DMS53 treated with DMSO at 0.1 percent for 48 hours (cell line): ENCODE results near the gene C1orf50.

Experiments
- DNase-seq: peaks from one replicate; lab custom pipeline; 2025; ENCODE audit not compliant: unreplicated experiment; lab: John Stamatoyannopoulos, UW

The C1orf50 gene

GRCh38 chr1:42758641-42759040, 8.4 kb upstream of the C1orf50 start:
- no peak for DNase-seq

GRCh38 chr1:42759114-42759513, 7.9 kb upstream of the C1orf50 start:
- DNase-seq, result no peak

DNA sequence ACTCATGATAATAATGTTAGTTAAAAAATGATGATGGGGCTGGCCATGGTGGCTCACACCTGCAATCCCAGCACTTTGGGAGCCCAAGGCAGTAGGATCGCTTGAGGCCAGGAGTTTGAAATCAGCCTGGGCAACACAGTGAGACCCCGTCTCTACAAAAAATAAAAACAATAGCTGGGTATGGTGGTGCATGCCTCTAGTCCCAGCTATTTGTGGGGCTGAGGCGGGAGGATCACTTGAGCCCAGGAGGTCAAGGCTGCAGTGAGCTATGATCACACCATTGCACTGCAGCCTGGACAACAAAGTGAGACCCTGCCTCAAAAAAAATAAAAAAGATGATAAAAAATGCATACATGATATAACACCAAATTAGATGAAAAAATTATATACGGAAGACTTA, 5.5 kb upstream of the C1orf50 start:
- no peak for DNase-seq

DNA sequence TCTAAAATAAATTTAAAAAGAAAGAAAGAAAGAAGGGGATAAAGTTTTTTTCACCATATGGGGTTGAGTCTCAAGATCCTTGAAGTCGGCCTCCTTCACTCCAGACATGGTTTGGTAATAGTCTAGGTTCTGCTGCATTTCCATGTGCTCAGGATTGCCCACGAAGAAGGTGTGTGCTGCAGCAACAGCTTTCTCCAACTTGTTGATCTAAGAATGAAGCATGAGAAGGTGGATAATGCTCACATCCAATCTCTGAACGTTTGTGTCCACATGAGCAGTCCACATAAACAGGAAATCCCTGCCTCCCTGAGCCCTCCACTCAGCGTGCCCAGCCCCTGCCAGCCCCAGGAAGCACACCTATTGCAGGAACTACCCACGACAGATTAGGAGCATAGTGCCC, 4.8 kb upstream of the C1orf50 start:
- no peak for DNase-seq

- no peak for DNase-seq
Measured at GRCh38 chr1:42765269-42765668, 1.8 kb upstream of the C1orf50 start.

DNA sequence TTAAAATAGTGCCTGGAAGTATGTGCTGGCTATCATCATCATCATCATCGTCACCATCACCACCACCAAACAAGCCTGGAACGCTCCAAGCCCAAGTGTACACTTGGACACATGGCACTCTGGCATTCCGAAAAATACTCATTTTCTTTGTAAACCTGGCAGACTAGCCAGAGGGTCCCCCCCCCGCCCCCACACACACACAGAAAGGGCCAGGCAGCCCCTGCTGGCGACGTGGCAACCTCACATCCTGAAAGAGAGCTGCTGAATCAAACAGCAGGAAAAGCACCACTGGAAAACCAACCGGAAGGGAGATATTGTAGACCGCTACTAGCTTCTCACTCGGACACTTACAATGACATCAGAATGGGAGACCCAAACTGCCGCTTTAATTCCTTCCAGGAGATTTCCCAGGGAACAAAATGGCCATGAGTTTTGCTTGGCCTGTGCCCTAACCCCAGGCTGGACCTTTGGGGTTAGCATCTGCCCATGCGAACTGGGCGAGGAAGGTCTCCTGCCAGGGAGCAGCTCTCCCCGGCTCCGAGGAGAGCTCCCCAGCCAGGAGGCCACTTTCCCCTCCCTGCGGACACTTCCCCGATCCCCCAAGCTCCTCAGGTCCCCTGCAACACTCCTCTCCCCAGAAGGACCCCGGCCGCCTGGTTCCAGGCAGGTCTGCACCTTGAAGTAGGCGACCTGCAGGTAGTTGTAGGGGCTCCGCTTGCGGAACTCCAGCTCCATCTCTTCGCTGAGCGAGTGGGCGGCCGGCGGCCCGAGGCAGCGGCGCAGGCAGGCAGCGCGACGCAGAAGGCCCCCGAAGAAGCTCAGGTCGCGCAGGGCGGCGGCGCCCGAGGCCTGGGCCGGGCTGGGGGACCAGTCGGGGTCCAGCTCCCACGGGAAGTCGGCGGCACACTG, 963 bp upstream of the C1orf50 start:
- DNase-seq, result peak; percentile 54

GRCh38 chr1:42767510-42768000, 506 bp downstream of the C1orf50 start:
- DNase-seq, result no peak

DNA sequence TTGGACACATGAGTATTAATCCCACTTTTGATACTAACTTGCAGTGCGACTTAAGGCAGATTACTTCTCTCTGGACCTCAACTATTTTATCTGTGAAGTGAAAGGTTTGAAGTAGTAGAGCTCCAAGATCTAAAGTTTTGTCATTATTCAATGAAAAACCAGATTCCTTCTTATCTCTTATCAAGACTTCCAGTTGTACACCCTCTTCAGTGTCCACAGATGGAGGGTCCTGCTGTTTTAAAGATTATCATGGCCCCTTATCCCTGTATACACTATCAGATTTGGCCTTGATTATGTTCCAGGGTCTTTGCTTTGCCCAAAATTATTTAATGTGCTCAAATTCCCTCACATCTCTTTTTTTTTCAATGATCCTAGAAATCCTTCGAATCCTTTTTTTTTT, 1.1 kb downstream of the C1orf50 start:
- no peak for DNase-seq

DNA sequence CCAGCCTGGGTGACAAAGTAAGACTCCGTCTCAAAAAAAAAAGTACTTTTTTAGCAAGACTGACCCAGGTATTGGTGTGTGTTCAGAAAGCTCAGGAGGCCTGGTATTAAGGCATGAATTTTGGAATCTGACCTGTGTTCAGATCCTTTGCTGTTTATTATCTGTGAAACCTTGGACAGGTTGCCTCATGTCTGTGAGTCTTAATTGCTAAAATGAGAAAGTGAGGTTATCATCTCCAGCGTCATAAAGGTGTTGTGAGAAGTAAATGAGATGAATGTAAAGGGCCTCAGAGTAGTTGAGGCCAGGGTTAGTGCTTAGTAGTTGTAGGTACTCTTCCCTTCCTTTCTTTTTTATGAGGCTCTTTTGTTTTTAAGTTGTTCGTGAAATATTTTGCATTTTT, 2.8 kb downstream of the C1orf50 start:
- no peak for DNase-seq

GRCh38 chr1:42773420-42773819, 6.4 kb downstream of the C1orf50 start:
- no peak for DNase-seq

GRCh38 chr1:42774928-42775526, 8.0 kb downstream of the C1orf50 start:
- no peak for DNase-seq

DNA sequence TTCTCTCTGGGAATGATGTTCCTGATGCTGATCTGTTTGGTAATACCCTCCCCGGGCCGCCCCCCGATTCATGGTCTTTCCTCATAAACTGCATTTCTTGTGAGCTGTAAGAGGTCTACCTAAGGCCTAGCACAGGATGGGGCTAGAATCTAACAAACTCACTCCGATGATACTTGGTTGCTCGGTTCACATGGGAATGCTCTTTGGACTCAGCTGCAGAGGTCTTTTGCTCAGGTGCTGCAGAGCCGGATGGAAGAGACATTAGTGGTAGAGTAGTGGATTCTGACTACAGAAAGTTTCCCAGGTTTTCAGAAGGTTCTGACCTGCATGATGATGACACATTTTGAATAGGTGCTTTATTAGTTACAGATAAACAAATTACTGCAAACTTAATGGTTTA, 9.5 kb downstream of the C1orf50 start:
- no peak for DNase-seq

GRCh38 chr1:42777852-42778251, 10.8 kb downstream of the C1orf50 start:
- peak; percentile 29 for DNase-seq

DNA sequence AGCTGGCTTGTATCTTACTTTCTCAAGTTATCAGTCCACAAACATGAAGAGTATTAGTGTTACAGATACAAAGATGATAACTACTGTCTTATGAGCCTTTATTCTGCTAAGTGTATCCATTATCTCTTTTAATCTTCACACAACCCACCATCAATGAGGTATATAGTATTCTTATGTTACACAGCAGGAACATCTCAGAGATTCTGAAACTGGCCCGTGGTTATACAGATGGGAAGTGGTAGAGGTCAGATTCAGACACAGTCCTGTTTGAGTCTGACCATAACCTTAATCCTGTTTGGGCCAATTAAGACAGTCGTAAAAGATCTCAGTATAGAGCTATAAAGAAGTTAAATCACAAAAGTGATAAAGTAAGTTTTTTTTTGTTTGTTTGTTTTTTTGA, 12.7 kb downstream of the C1orf50 start:
- DNase-seq, result no peak

DNA sequence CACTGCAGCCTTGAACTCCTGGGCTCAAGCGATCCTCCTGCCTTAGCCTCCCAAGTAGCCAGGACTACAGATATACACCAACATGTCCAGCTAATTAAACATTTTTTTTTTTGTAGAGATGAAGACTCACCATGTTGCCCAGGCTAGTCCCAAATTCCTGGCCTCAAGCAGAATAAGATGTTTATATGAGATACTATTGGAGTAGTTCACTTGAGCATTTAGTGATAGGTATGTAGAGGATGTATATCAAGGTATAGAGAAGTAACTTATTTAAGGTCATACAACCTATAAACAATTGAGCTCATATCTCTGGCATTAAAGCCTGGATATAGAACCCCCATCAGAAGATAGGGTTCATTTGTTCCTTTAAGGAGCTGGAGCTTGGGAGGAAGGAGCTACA, 13.1 kb downstream of the C1orf50 start:
- DNase-seq, result no peak

- no peak for DNase-seq
Measured at GRCh38 chr1:42783092-42783491, 16.0 kb downstream of the C1orf50 start.

DNA sequence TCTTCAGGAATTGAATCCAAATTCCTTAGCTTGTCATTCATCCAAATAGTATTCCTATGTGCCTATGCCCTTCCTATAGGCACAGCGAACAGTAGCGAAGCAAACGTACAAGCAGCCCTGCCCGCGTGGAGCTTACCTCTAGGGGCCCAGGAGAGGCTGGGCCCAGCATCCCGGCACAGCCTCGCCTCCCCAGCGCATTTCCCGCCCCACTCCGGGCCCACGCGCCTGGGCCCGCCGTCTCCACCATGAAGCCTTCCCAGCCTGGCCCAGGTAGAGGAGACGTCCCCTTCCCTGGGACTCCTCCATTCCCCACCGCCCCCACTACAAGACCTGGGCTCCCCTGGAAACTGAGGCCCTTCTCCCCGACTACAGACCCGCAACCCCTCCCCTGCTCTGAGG, 17.5 kb downstream of the C1orf50 start:
- DNase-seq, result no peak

DNA sequence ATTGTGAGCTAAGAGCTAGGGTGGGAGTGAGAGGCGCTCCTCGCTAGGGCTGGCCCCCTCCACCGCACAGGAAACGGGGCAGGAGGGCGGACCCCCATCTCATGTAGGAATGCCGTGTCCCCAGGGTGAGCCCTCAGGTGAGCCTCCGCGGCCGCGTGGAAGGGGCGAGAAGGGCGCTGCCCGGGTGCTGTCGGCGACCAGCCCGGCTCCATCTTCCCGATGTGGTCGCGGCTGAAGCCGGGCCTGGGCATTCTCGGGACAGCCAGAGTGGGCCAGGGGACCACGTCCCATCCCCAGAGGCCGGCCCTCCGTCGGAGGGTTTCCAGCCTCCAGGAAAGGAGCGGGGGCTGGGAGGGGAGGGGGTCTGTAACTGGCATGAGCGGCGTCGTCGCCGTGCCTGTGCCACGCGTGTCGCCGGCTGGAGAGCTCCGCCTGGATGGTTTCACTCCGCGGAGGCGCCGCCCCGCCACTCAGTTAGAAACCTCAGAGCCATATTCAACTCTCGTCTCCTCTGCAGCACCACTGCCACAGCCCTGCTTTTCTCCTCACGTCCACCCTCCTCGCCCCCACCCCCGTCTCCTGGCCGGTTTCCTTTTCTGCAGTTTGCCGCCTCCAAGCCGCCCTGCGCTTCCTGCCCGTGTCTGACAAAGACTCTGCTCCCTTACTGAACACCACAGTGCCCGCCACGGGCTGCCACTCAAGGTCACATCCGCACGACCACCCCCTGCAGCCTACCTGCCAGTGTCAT, 18.1 kb downstream of the C1orf50 start, which contains the start of gene TMEM269:
TMEM269 (plus strand) TSS at position 46 of the 748 bp plus-strand sequence. CDS start 4,903 bp downstream, outside the sequence.
- no peak for DNase-seq

GRCh38 chr1:42786097-42786496, 19.0 kb downstream of the C1orf50 start:
- no peak for DNase-seq

- DNase-seq, result no peak
Measured at GRCh38 chr1:42788021-42788420, 21.0 kb downstream of the C1orf50 start.

GRCh38 chr1:42793824-42794223, 26.8 kb downstream of the C1orf50 start:
- no peak for DNase-seq

- DNase-seq, result no peak
Measured at GRCh38 chr1:42797414-42797813, 30.4 kb downstream of the C1orf50 start.
